Neural progenitor cell (in vitro differentiated cells): ENCODE results near the gene CDH23.
"Not testable (repeated sequence)": the region's sequence is repeated elsewhere in the genome, so short reads cannot be mapped to it uniquely, and the experiment has no call there.

Experiments
- EZH2phosphoT487 ChIP-seq: fragments of 200-600 bp; sonication (generic); IDR thresholded peaks from 2 replicates; pipeline ENCODE4 v1.6.1; 2017; ENCODE audit warnings: antibody characterized with exemption
- TF ChIP-seq, protein P1 (sequence below): fragments of 200-600 bp; sonication (generic); IDR thresholded peaks from 2 replicates; pipeline ENCODE4 v1.5.1; 2017; ENCODE audit warnings: antibody characterized with exemption, mild to moderate bottlenecking

DNA sequence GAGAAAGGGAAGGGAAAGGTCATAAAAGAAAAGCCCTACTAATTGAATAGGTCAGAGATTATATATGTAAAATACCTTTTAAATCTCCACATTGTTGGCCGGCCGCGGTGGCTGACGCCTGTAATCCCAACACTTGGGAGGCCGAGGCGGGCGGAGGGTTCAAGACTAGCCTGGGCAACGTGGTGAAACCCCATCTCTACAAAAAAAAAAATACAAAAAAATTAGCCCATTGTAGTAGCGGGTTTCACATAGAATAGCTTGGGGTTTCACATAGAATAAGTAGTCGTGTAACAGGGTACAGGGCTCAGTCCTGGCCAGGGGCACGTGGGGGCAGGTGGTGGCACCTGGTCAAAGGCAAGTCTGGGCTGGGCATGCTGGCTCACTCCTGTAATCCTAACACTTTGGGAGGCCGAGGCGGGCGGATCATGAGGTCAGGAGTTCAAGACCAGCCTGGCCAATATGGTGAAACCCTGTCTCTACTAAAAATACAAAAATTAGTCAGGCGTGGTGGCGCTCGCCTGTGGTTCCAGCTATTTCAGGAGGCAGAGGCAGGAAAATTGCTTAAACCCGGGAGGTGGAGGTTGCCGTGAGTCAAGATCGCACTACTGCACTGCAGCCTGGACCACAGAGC, 454.9 kb downstream of the CDH23 start:
- TF ChIP-seq, protein P1, sequence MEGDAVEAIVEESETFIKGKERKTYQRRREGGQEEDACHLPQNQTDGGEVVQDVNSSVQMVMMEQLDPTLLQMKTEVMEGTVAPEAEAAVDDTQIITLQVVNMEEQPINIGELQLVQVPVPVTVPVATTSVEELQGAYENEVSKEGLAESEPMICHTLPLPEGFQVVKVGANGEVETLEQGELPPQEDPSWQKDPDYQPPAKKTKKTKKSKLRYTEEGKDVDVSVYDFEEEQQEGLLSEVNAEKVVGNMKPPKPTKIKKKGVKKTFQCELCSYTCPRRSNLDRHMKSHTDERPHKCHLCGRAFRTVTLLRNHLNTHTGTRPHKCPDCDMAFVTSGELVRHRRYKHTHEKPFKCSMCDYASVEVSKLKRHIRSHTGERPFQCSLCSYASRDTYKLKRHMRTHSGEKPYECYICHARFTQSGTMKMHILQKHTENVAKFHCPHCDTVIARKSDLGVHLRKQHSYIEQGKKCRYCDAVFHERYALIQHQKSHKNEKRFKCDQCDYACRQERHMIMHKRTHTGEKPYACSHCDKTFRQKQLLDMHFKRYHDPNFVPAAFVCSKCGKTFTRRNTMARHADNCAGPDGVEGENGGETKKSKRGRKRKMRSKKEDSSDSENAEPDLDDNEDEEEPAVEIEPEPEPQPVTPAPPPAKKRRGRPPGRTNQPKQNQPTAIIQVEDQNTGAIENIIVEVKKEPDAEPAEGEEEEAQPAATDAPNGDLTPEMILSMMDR: not testable (repeated sequence)
- TF ChIP-seq EZH2phosphoT487: not testable (repeated sequence)
